Lower leg skin (tissue), 4 donors: Measurements from ENCODE around the gene ST8SIA3. TPM values are rescaled to one million over a fixed set of nuclear protein-coding genes. Genes with fewer than 3 reads are reported as not detected.

Experiments
- DNase-seq, 2 donors: peaks; one replicate each; pipeline ENCODE4 v3.0.0-alpha.2; 2019; ENCODE audit warnings: low spot score in 2 of 2
- H3K4me3 ChIP-seq: fragments of 200-600 bp; sonication (generic); 2 replicates; pipeline ENCODE4 v1.5.1; 2017; ENCODE audit warnings: mild to moderate bottlenecking, low read depth; ENCODE audit not compliant: poor library complexity, severe bottlenecking
- POLR2A ChIP-seq, 2 donors: fragments of 450-650 bp; IDR thresholded peaks; one replicate each; pipeline ENCODE4 v1.6.1; 2016 to 2017; ENCODE audit warnings: antibody characterized with exemption in 2 of 2, mild to moderate bottlenecking in 1 of 2, moderate library complexity in 1 of 2
- WGBS, 2 donors: methylation state at CpG; one replicate each; pipeline ENCODE4 v1.1.5; 2018; 5-methylcytosine and 5-hydroxymethylcytosine counted together
- intact Hi-C: fragments of 100-400 bp; cut with DNase I; formaldehyde crosslinking; loops from one replicate; pipeline ENCODE4 v1.15.0; 2023; ENCODE audit warnings: low total_unique reads
- total RNA-seq, 4 donors: library from RNA; depleted of rRNA; stranded (reverse); fragments of >200 nt; gene quantifications; one replicate each; pipeline ENCODE4 v1.1.0, GENCODE V29; 2016
- TF ChIP-seq, protein P1 (sequence below), 3 donors: fragments of 450-650 bp; IDR thresholded peaks; one replicate each; pipeline ENCODE4 v1.5.1; 2016; ENCODE audit warnings: antibody characterized with exemption in 3 of 3, mild to moderate bottlenecking in 3 of 3, moderate library complexity in 2 of 3

Gene ST8SIA3
- total RNA-seq, 4 donors from 2014 or later = not detected

DNA sequence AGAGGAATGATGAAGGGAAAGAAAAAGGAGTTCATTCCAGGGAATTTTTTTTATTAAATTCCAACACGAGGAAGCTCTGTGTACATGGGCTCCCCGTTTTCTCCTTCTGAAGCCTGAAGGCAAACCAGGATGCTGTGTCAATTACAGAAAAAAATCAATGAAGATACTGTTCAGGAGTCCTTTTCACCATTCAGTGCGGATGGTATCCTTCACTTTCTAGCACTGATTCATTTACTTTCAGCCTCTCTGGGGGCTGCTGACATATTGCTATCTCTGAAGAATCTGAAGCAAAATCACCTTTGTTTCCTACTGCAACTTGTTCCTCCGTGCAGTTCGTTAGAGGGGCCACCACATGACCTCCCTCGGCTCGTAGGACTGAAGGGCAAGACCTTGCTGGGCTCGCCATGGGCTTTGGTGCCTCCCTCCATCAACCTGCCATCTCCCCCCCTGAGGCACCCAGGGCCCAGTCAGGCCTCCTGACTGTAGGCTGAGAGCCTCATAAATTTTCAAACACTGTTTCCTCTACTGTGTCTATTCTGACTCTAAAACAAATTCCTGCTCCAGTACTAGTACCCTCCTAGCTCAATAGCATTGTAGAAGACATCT, 25.5 kb upstream of the ST8SIA3 start:
- 35 to 45% methylated on average over 8 of the region's 8 CpGs for WGBS, 2 donors
- DNase-seq = no peak
- intact Hi-C loops = no loop called here
- no peak for TF ChIP-seq POLR2A (IDR thresholded peaks at IDR 0.05)
- TF ChIP-seq, protein P1, sequence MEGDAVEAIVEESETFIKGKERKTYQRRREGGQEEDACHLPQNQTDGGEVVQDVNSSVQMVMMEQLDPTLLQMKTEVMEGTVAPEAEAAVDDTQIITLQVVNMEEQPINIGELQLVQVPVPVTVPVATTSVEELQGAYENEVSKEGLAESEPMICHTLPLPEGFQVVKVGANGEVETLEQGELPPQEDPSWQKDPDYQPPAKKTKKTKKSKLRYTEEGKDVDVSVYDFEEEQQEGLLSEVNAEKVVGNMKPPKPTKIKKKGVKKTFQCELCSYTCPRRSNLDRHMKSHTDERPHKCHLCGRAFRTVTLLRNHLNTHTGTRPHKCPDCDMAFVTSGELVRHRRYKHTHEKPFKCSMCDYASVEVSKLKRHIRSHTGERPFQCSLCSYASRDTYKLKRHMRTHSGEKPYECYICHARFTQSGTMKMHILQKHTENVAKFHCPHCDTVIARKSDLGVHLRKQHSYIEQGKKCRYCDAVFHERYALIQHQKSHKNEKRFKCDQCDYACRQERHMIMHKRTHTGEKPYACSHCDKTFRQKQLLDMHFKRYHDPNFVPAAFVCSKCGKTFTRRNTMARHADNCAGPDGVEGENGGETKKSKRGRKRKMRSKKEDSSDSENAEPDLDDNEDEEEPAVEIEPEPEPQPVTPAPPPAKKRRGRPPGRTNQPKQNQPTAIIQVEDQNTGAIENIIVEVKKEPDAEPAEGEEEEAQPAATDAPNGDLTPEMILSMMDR (IDR thresholded peaks at IDR 0.05) = no peak
- H3K4me3 ChIP-seq = no peak overlapping the region

DNA sequence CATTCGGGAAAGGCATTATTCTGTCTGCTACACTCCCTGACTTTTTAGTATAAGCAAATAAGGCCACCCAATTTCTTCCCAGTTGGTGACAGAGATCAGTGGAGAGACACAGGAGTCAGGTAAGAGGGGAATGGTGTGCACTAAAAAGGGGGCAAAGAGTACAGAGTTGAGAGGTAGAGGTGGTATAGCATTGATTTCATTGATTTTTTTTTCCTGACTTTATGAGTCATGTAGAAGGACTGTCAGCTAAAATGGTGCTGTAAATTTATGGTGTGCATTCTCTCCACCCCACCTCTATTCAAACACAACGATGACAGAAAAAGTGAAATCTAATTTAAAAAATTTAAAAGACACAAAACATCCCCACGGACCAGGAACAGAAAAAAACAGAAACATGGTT, 23.7 kb upstream of the ST8SIA3 start:
- no peak for TF ChIP-seq POLR2A (IDR thresholded peaks at IDR 0.05)
- TF ChIP-seq, protein P1 (IDR thresholded peaks at IDR 0.05) = no peak
- WGBS, 2 donors = 83 to 86% methylated on average over 3 of the region's 3 CpGs
- intact Hi-C loops = no loop called here
- DNase-seq = no peak
- H3K4me3 ChIP-seq = no peak overlapping the region

DNA sequence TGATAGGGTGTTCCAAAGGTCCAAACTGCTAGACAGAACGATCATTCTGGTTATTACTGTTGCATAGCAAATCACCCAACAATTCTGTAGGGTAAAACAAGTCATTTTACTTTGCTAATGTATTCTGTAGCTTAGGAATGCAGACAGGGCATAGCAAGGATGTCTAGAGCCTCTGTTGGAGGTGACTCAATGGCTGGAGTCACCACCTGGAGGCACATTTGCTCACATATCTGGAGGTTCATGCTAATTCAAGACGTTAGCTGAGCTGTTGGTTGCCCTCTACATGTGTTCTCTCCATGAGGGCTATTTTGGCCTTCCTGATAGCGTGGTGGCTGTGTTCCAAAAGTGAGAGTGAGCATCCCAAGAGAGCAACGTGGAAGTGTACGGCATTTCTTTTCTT, 22.5 kb upstream of the ST8SIA3 start:
- no peak for TF ChIP-seq POLR2A (IDR thresholded peaks at IDR 0.05)
- TF ChIP-seq, protein P1 (IDR thresholded peaks at IDR 0.05) = no peak
- intact Hi-C loops = no loop called here
- WGBS, 2 donors = 77 to 79% methylated on average over 5 of the region's 5 CpGs
- DNase-seq = no peak
- no peak overlapping the region for H3K4me3 ChIP-seq

DNA sequence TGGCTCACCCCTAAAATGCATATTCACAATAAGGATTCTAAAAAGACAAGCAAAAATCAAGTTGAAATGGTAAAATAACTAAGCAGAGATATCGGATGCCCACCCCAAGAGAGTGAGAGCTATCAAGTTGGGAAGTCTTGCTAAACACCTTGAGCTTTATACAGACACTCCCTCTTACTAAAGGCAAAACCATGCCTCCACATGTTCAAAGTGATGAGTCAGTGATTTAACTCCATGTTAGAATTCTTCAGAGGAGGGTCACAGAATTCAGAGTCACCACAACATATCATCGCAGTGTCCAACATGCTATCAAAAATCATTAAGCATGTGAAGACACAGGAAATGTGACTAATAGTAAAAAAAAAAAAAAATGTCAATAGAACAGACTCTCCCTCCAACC, 20.6 kb upstream of the ST8SIA3 start:
- intact Hi-C loops = no loop called here
- no peak overlapping the region for H3K4me3 ChIP-seq
- 85 to 97% methylated on average over 2 of the region's 2 CpGs for whole genome bisulfite sequencing, 2 donors
- no peak for DNase-seq
- TF ChIP-seq, protein P1 (IDR thresholded peaks at IDR 0.05) = no peak
- TF ChIP-seq POLR2A (IDR thresholded peaks at IDR 0.05) = no peak

DNA sequence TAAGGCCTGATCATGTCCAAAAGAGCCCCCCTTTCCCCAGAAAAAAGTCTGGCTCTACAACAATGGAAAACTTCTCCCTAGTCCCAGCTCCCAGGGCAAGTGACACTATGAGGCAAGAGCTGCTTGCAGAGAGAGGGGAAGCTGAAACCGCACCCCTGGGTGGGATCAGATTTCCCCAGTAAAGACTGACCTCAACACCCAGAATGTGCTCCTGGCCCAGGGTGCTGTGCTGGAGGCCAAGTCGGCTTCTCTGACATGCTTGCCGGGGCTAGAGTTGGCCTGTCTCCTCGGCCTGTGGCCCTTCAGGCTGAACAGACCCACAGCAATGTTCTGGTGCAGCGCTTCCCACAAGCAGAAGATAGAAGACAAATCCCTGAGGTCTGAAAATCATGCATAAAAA, 18.4 kb upstream of the ST8SIA3 start:
- TF ChIP-seq, protein P1 (IDR thresholded peaks at IDR 0.05) = no peak
- no peak for TF ChIP-seq POLR2A (IDR thresholded peaks at IDR 0.05)
- intact Hi-C loops = no loop called here
- no peak overlapping the region for H3K4me3 ChIP-seq
- 43 to 50% methylated on average over 5 of the region's 5 CpGs for WGBS, 2 donors
- DNase-seq = no peak

DNA sequence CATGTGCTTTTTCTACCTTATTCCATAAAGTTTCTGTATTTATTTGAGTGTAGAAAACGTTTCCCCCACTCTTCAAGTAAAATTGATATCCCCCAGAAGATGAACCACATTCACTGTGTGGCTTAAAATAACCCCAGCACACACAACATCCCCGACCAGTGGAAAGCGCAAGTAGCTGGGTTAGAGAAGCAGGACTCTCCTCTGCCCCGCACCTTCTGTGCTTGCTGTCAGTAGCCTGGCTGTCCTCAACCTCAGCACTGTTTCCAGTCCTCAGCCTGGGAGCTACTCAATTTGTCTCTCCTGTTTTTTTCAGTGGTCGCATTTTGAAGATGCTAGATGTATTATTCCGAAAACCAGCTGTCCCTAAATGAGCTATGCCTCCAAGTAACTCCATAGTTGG, 18.0 kb upstream of the ST8SIA3 start:
- WGBS, 2 donors = 62 to 71% methylated on average over 6 of the region's 6 CpGs
- no peak overlapping the region for H3K4me3 ChIP-seq
- intact Hi-C loops = no loop called here
- DNase-seq = no peak
- no peak for TF ChIP-seq POLR2A (IDR thresholded peaks at IDR 0.05)
- TF ChIP-seq, protein P1 (IDR thresholded peaks at IDR 0.05) = no peak
